LNCAP (cell line): ENCODE results near the gene FAM107B.

Source experiments
- TF ChIP-seq, protein P1 (sequence below): fragments of 450-650 bp; IDR thresholded peaks from 2 replicates; pipeline ENCODE4 v1.5.1; 2017; ENCODE audit warnings: mild to moderate bottlenecking

The FAM107B gene

DNA sequence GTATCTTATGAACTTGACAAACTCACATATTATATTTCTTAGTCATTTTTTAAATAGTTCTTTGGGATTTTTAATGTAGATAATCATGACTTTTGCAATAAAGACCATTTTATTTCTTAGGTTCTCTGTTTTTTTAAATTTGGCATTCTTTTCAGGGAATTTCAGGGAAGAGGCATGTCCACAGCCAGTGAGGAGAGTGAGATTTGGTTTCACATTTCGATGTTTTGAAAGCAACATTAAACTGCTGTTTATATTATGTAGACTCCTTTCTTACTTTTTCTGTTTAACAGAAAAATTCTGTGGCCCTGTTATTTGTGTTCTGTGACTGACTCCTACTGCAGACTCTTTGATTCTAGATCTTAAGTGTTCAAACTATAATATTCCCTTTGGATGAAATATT is 153.7 kb downstream of the FAM107B start:
- TF ChIP-seq, protein P1, sequence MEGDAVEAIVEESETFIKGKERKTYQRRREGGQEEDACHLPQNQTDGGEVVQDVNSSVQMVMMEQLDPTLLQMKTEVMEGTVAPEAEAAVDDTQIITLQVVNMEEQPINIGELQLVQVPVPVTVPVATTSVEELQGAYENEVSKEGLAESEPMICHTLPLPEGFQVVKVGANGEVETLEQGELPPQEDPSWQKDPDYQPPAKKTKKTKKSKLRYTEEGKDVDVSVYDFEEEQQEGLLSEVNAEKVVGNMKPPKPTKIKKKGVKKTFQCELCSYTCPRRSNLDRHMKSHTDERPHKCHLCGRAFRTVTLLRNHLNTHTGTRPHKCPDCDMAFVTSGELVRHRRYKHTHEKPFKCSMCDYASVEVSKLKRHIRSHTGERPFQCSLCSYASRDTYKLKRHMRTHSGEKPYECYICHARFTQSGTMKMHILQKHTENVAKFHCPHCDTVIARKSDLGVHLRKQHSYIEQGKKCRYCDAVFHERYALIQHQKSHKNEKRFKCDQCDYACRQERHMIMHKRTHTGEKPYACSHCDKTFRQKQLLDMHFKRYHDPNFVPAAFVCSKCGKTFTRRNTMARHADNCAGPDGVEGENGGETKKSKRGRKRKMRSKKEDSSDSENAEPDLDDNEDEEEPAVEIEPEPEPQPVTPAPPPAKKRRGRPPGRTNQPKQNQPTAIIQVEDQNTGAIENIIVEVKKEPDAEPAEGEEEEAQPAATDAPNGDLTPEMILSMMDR = no peak

DNA sequence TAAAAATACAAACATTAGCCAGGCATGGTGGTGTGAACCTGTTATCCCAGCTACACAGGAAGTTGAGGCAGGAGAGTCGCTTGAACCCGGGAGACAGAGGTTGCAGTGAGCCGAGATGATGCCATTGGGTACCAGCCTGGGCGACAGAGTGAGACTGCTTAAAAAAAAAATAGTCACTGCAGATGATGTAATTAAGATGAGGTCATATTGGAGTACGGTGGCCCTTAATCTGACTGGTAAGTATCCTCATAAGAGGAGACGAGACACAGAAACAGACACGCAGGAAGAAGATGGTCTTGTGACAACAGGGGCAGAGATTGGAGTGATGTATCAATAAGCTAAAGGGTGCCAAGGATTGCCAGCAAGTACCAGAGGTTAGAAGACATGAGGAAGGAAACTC is 156.0 kb downstream of the FAM107B start:
- TF ChIP-seq, protein P1 = no peak

DNA sequence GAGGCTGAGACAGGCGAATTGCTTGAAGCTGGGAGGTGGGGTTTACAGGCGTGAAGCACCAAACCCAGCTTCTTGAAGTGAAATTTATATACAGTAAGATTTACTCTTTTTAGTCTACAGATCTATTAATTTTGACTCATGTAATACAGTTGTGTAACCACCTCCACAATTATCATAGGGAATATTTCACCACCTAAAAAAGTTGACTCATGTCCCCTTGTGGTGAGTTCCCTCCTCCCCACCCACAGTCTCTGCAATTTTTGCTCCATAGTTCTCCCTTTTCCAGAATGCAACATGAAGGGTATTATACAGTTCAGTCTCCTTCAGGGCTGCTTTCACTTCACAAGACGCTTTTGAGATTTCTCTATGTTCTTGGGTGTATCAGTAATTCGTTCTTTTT is 156.8 kb downstream of the FAM107B start:
- TF ChIP-seq, protein P1 = no peak

DNA sequence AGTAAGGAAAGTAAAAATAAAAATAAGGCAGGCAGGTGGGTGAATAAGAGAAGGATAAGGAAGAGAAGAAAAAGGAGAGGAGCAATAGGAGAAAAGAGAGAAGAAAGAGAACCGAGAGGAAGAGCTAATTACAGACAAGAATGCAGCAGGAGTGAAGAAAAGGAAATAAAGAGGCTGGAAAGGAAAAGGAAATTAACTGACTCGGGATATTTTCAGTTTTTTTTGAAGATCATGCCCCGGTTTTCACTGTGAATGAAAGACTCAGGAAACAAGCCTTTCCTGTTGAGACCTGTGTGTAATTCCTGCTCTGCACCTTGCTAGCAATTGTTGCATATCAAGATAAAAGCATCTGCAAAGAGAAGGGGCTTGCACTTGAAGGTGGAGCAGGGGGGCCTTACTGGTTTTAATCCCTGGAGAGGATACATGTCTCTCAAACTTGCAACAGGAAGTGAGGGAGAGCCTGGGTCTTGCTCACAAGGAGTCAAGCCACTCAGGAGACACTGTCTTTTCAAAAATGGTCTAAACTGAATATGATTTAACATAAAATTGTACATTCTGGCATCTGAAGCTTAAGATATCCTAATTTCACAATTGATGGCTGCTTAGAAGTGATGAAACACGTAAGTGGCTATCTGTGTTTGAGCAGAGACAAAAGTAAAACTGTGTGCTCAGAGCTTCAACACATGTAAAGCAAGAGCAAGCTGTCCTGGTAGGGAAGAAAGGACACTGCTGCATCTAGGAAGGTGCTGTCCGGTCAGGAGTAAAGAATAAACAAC is 157.6 kb downstream of the FAM107B start:
- TF ChIP-seq, protein P1 = no peak

DNA sequence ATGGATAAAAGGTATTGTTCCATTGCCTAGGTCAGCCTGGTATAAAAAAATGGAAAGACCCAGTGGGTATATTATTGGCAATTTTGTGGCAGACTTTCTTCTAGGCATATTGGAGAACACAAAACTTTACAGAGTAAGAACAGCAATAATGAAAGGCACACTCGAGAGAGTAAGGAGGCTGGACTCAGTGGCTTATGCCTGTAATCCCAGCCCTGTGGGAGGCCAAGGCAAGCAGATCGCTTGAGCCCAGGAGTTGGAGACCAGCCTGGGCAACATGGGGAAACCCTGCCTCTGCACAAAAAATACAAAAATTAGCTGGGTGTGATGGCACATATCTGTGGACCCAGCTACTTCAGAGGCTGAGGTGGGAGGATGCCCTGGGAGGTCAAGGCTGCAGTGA is 158.2 kb downstream of the FAM107B start:
- TF ChIP-seq, protein P1 = no peak

DNA sequence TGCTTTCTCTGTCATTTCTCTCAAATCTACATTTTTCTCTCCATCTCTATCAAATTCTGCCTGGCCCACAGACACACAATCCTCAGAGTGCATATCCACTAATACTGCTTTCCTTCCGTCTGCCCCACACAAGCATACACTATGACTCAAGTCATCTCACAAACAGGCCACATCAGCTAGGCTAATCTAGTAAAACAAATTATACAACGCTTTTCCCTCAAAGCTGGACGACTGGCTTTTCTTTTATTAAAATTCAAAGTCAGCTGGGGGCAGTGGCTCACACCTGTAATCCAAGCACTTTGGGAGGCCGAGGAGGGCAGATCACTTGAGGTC is 161.1 kb downstream of the FAM107B start:
- TF ChIP-seq, protein P1 = no peak

DNA sequence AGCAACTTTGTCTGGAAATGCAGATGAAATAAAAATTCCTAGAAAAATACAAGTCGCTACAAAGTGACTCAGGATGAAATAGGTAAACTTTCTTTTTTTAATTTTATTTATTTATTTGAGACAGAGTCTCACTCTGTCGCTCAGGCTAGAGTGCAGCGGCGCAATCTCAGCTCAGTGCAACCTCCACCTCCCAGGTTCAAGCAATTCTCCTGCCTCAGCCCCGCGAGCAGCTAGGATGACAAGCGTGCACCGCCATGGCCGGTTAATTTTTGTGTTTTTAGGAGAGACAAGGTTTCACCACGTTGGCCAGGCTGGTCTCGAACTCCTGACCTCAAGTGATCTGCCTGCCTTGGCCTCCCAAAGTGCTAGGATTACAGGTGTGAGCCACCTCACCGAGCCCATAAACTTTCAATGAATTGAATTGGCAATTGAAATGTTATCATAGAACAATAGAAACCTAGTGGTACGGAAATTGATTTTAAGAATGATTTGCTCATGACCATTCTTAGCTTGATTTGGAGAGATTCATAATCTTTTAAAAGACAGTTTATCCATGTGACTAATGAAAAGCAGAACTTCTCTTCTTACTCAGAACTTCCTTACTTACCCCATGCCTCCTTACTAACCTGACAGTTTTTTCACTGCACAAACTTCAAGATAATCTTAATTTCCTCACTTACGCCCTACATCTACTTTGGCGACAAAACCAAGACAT is 161.7 kb downstream of the FAM107B start:
- TF ChIP-seq, protein P1 = no peak
